IPS-11a (cell line): Measurements from ENCODE around the gene SPOCK2.
A peak's percentile ranks its signal among the peaks of the same experiment; 100 is the strongest.
"Not testable (repeated sequence)": the region's sequence is repeated elsewhere in the genome, so short reads cannot be mapped to it uniquely, and the experiment has no call there.

Experiments used
- H3K4me3 ChIP-seq: one replicate; pipeline ENCODE4 v1.5.1; 2013; ENCODE audit warnings: low read depth, low read length, control low read depth

Gene SPOCK2, protein sequence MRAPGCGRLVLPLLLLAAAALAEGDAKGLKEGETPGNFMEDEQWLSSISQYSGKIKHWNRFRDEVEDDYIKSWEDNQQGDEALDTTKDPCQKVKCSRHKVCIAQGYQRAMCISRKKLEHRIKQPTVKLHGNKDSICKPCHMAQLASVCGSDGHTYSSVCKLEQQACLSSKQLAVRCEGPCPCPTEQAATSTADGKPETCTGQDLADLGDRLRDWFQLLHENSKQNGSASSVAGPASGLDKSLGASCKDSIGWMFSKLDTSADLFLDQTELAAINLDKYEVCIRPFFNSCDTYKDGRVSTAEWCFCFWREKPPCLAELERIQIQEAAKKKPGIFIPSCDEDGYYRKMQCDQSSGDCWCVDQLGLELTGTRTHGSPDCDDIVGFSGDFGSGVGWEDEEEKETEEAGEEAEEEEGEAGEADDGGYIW

DNA sequence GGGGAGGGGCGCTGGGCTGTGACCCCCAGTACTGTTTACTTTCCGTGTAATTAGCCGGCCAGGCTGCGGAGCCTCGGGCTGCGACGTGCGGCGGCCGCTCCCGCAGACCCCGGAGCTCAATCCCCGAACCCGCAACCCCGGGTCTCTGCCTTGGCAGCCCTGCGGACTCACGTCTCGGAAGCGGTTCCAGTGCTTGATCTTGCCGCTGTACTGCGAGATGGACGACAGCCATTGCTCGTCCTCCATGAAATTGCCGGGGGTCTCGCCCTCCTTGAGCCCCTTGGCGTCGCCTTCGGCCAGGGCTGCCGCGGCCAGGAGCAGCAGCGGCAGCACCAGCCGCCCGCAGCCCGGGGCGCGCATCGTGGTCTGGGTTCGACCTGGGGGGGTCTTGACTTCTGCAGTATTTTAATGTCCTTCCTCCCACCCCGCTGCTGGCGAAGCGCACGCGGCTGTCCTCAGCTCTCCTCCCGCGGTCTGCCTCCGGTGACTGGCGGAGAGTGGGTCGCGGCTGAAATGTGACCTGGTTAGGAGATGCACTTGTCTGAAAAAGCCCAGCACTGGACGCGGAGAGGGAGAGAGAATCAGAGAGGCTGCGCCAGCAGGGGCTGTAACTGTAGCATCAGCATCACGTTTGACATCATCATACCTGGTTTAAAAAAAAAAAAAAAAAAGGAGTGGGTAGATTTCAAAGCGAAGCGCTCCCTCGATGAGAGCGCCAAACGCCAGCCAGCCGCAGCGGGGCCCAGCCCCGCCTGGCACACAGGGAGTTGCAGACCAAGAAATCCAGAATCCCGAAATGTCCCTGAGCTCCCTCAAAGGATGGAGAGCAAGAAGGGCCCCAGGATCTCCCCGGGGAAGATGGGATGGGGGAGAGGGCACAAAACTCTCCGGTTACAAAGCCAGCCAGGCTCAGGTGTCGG lies at the start of gene SPOCK2:
Gene SPOCK2, minus strand, starts transcription at position 583 of the 920 bp plus-strand sequence. Its CDS starts 223 bp downstream, at position 360.
- H3K4me3 ChIP-seq: peak within 1 kb of the TSS; percentile 45

DNA sequence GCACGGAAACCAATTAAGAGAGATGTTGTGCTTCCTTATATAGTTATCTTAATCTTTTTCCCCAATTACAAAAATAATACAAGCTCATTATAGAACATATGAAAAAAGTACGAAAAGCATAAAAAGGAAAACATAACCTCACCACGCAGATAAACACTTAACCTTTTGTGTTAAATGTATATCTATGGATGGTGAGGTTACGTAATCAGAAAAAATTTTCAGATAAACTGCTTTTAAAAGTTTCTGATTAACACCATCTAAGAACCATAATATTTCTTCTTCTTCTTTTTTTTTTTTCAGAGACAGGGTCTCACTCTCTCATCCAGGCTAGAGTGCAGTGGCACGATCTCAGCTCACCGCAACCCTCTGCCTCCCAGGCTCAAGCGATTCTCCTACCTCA lies 49.2 kb upstream of the SPOCK2 start:
- no peak overlapping the region for H3K4me3 ChIP-seq

DNA sequence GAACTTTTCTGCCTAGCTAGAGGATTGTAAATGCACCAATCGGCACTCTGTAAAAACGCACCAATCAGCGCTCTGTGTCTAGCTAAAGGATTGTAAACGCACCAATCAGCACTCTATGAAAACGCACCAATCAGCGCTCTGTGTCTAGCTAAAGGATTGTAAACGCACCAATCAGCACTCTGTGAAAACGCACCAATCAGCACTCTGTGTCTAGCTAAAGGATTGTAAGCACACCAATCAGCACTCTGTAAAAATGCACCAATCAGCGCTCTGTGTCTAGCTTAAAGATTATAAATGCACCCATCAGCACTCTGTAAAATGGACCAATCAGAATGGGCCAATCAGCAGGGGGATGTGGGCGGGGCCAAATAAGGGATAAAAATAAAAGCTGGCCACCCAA lies 47.9 kb upstream of the SPOCK2 start:
- H3K4me3 ChIP-seq: not testable (repeated sequence)

DNA sequence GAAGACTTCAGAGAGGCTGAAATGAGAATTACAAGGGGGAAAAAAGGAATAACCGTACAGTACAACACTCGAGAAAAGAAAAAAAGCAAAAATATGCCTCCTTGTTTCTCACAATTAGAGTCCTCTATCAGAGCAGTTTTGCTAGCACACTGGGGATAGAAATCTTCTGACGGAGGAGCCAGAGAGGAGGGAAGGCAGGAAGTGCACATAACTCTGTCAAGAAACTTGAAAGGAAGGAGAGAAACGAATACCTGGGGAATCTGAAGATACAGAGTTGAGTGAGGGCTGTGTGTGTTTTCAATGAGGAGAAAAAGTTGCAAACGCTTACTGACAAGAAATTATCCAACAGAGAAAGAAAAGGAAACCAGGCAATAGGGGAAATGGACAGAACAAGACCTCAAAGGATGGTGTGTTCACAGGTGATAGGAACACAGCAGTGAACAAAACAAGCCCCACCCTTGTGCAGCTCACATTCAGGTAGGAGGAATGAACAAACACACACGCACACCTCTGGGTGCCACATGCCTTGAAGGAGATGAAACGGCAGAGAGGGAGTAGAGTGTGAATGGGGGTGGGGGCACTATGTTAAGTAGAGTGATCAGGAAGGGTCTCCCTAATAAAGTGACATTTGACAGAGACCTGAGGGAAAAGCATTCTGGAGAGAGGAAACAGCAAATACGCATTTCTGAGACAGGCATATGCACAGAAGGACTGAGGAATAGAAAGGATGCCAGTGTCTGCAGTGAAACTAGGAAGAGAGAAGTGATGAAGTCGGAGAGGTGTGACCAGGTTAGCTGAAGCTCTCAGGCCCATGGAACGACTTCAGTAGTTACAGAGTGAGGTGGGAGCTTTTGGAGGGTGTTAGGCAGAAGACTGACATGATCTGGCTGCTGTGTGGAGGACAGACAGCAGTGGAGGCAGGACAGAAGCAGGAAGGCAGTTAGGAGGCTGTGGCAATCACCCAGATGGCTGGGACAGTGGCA lies 46.7 kb upstream of the SPOCK2 start:
- H3K4me3 ChIP-seq: no peak overlapping the region

DNA sequence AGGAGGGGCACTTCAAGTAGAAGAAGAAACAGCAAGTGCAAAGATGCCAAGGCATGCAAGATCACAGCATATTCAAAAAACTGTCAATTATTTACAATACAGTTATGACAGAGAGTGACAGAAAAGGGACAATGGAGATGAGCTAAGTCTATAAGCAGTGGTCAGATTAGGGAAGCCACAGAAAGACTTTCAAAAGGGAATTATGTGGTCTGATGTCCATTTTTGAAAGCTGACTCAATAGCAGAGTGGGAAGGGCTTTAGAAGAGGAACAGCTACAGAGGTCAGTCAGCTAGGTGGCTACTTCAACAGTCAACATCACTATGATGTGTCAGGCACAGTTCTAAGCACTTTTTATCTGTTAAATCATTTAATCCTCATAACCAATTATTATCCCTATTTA lies 45.2 kb upstream of the SPOCK2 start:
- H3K4me3 ChIP-seq: no peak overlapping the region

DNA sequence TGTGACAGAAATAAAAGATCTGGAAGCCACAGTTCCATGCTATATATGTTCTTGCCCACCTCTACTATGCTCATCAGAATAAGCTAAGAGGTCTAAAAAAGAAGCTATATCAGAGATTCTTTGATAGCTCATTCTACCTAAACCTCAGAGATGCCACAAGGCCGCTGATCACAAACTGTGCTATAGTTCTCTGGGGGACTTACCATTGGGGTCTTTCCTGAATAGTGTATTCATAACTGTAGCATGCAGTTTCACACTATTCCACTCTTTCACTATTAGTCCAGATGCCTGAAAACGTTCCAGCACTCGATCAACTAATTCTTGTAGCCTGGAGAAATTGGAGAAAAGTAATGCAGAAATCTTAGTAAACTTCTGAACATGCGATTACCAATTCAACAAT lies 44.5 kb upstream of the SPOCK2 start:
- no peak overlapping the region for H3K4me3 ChIP-seq

DNA sequence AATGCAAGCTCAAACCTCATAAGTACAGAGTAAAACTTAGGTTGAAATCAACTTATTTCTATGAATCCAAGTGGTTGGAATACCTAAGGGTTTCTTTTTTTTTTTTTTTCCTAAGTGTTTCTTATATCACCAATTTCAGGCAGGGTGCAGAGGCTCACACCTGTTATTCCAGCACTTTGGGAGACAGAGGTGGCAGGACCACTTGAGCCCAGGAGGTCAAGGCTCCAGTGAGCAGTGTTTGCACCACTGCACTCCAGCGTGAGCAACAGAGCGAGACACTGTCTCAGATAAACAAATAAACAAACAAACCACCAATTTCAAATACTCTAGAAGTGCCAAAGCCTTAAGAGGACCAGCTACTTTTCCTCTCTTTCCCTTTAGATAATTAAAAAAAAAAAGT lies 39.2 kb upstream of the SPOCK2 start:
- no peak overlapping the region for H3K4me3 ChIP-seq

DNA sequence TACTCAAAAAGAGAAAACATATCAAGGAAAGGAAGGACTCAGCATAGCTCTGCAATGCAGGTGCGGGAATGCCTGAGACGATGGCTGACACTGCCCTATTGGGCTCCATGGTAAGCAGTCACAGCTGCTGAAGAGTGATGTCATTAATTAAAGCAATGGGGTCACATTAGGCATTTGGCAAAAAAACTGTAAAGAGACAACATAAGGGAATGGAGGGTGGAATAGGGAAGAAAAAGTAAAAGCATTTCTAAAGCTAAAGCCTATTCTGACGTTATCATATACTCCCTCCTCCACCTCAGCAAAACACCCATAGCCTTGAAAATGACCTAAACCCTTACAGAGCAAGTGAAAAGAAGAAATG lies 38.5 kb upstream of the SPOCK2 start:
- H3K4me3 ChIP-seq: no peak overlapping the region

DNA sequence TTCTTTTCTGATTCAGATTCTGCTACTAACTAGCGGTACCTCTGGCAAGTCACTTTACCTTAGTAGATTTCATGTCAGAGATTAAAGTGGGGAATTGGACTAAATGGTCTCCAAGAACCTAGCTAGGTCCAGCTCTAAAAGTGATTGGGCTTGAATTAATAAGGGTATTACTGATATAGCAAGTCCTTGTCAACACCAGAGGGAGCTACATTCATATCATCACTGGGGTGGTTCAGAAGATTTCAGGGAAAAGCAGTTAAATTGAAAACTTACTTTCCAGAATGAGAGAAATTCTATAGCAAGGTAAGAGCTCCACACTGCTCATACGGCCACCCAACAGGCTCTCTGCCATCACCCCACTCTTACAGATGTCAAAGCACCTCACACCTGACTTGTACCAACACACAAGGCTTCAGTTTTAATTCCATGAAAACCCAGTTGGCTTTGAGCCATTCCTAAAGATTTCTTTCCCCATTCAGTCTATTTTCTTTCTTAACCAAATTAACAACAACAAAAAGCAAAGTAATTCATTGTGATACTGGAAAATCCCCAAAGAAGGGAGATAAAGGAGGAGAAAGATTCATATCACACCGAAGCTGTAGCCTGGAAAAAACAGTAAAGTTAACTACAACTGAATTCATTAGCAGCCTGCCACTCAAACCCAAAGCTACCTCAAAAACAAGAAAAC lies 38.0 kb upstream of the SPOCK2 start:
- H3K4me3 ChIP-seq: no peak overlapping the region

DNA sequence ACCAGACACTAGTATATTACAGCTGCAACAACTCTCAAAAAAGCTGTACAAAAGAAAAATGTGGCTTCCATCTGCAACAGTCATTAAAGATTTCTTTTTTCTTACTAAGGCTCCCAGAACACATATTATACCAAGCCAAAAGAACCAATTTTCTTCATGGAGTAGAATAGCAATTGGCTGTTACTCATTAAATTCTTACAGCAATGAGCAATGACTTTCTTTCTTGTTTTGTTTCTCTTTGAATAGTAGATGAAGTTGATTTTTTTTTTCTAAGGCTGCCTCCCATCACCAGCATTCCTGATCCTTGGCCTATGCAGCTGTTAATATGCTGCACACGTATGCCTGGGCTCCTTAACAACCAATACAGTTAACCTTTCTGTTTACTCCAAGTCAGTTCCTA lies 36.6 kb upstream of the SPOCK2 start:
- no peak overlapping the region for H3K4me3 ChIP-seq

DNA sequence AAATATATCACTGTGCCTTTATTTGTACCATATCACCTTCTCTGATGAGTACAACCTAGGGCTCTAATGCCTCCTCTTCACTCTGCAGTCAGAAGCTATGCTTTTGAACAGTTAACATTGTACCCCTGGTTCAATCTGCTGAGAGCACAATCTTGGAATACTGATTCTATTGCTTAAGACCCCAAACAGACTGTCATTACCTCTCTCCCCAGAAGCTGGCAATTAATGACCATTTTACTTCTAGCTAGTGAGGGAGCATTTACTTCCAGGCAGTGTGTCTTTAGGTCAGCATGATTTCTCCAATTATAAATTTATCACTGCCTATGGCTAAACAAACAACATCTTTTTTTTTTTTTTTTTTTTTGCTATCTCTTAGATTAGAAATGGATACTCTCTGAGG lies 36.0 kb upstream of the SPOCK2 start:
- no peak overlapping the region for H3K4me3 ChIP-seq

DNA sequence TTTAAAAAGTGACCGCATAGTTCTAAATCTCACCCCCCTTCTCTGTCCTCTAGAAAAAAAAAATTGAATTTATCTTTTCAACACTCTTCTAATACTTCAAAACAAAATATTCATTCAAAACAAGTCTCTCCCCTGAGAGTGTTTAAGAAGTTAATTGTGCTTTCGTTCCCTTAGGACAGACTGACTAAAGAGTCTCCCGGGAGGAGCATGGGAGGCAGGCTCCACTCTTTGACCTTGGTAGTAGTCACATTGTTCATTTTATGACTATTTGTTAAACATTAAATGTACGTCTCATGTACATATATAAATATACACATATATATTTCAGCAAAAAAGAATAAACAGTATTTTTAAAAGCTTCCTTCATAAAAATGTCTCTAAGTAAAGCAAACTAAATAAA lies 35.3 kb upstream of the SPOCK2 start:
- H3K4me3 ChIP-seq: no peak overlapping the region

DNA sequence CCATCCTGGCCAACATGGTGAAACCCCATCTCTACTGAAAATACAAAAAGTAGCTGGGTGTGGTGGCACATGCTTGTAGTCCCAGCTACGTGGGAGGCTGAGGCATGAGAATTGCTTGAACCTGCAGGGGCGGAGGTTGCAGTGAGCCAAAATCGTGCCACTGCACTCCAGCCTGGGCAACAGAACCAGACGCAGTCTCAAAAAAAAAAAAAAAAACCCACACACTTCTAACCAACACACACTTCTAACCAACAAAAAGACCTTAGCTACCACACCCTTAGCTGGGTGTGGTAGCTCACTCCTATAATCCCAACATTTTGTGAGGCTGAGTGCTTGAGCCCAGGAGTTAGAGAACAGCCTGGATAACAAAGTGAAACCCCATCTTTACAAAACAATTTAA lies 33.9 kb upstream of the SPOCK2 start:
- H3K4me3 ChIP-seq: no peak overlapping the region

DNA sequence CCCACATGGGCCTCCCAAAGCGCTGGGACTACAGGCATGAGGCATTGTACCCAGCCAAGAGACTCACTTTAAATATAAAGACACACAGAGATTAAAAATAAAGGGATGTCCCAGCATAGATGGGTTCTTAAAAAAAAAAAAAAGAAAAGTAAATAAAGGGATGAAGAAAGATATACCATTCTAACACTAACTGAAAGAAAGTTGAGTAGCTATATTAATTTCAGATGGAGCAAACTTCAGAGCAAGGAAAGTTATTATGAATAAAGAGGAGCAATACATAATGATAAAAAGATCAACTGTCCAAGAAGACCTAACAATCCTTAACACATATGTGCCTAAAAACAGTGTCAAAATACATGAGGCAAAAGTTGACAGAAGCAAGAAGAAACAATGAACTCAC lies 33.0 kb upstream of the SPOCK2 start:
- H3K4me3 ChIP-seq: no peak overlapping the region

DNA sequence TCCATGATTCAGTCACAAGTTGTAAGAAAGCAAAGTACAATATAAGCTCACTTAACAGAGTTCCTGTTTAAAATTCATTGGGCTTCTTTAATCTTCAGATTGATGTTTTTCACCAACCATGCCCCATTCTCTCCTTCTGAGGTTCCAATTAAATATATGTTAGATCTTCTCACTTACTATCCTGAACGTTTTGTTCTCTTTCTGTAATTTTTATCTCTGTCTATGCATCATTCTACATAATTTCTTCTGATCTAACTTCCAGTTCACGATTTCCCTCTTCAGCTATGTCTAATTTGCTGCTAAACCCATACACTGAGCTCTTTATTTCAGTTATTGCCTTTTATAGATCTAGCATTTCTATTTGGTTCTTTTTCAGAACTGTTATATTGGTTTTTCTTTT lies 28.0 kb upstream of the SPOCK2 start:
- H3K4me3 ChIP-seq: no peak overlapping the region

DNA sequence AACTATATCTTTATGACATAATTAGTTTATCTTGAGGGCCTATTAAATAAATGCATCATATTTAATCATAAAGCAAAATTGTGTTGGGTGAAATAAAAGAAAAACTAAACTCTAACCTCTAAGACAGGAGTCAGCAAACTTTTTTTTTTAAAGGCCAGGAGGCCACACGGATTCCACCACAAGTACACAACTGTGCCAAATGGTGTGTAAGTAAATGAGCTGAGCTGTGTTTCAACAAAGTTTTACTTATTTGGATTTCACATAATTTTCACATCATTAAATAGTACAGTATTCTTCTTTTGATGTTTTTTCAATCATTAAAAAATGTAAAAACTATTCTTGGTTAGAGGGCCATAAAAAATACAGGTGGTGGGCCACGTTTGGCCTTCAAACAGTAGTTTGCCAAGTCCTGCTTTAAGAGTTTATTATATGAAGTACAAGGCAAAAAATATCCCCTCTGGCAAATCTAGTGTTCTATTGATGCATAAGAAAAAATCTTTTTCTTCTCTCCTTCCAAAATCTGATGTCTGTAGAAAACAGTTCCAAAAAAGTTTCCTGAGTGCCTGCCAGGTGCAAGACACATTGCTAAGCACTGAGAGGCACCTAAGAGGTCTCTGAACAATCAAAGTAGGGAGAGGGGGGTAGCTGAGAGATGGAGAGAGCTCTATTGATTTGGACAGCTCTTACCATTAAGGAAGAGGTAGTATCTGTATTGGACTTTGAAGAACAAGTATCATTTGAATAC lies 26.5 kb upstream of the SPOCK2 start:
- no peak overlapping the region for H3K4me3 ChIP-seq

DNA sequence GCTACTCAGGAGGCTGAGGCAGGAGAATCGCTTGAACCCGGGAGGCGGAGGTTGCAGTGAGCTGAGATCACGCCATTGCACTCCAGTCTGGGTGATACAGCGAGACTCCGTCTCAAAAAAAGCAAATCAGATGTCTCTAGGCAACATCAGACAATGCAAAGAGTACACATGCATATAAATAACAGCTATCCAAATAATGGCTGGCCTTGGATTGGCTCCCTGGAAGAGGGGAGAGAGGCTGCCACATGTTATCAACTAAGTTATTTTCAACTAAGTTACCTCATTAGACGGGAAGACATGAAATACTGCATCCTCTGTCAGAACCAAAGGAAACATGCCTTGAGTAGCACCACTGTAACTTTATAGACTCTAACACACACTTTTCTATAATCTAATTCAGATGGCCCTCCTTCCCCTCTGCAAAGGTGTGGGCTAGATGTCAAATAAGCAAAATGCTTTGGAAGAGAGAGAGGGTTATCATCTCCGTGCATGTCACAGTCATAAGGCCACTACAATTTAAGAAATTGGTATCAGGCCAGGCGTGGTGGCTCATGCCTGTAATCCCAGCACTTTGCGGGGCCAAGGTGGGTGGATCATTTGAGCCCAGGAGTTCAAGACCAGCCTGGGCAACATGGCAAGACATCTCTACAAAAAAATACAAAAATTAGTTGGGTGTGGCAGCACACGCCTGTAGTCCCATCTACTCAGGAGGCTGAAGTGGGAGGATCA lies 22.5 kb upstream of the SPOCK2 start:
- H3K4me3 ChIP-seq: no peak overlapping the region

DNA sequence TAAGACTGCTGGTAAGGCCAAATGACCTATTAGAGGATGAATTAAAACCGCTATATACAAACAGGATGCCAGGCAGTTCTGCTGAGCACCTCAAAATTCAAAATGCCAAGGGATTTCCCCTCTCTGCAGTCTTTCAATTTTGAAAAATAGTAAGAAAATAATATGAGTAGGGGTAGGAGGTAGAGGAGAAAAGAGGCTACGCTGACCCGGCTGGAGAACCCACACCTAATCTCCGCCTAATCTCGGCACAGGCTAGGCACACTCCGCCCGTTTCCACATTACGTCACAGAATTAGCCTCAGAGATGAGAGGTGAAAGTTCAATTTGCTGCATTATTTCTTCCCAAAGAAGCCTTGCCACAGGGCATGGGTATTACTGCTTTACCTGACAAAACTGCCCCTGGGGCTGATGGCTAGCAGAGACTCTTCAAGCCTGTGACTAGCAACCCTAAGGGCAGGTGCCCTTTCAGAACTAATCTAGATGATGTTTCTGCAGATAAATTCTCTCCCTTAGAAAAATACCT lies 21.3 kb upstream of the SPOCK2 start:
- H3K4me3 ChIP-seq: no peak overlapping the region
